Retina (tissue), 1 donor: ENCODE data around the gene ZNF750.

Experiments
- DNase-seq: peaks from one replicate; pipeline ENCODE4 v3.0.0-alpha.2; 2016

ZNF750 gene

DNA sequence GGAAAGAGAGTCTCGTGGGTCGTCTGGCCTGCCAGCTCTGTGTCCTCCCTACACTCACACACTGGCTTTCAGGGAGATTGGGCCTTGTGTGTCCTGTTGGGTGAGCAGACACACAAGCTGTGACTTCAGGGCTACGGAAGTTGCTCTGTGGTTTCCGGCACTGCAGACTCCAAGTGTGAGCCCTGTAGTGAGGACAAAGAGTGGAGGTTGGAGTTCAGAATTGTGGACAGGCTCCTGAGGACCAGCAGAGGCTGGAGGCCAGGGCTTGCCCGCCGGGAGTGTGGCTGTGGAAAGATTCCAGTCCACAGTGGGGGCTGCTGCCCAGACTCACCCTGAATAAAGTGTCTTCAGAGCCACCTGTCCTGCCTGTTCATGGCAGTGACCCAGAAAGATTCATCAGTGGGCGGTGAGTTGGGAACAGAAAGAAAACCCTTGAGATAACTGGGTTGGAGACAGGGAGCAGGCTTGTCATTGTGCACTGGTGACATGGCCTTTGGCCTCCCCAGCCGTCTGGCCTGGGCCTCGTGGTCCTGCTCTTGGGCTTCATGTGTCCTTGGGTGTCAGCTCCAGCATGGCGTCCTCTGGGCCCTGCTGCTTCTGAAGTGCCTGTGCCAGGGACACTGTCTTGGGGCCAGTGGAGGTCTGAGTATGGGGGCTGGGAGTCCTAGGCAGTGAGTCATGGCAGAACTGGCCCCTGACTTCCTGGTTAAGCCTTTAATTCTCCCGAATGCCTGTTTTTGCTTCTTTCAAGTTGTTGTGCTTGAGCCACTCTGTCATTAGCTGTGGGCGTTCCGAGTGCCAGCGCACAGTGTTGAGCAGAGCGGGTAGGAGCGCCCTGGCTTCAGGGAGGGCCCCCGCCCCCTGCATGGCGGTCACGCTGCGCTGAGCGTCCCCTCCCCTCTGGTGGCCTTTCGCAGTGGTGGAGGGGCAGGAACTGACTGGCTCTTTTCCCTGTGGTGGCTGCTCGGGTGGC lies 19.9 kb upstream of the ZNF750 start:
- DNase-seq, result peak; percentile 65

- DNase-seq, result no peak
Measured at GRCh38 chr17:82858376-82859126, 18.7 kb upstream of the ZNF750 start.

DNA sequence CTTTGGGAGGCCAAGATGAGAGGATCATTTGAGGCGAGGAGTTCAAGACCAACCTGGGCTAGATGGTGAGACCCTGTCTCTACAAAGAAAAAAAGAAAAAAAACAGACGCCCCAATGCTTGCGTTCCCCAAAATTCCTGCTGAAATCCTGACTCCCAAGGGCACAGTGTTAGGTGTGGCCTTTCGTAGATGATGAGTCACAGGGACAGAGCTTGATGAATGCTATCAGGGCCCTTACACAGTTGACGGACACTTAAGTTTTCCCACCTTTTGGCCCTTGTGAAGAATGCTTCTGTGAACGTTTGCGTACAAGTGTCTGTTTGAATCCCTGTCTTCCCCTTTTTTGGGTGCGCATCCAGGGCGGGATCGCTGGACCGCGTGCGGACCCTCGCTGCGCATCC lies 16.5 kb upstream of the ZNF750 start:
- no peak for DNase-seq

DNA sequence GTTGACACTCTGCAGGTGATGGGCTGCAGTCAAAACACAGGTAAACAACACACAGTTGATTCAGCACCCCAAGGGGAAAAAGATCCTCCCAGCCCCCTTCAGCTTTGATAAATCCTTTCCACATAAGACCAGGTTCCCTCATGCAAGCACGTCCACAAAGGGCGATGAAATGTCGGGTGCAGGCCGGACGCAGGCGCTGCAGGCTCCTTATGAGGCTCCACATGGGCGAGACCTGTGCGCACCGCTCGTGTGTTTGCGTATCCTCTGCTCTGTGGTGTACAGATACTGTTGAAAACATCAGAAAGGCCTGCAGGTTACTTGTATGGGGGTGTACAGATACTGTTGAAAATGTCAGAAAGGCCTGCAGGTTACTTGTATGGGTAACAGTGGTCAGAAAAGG lies 14.4 kb upstream of the ZNF750 start:
- DNase-seq, result no peak

DNA sequence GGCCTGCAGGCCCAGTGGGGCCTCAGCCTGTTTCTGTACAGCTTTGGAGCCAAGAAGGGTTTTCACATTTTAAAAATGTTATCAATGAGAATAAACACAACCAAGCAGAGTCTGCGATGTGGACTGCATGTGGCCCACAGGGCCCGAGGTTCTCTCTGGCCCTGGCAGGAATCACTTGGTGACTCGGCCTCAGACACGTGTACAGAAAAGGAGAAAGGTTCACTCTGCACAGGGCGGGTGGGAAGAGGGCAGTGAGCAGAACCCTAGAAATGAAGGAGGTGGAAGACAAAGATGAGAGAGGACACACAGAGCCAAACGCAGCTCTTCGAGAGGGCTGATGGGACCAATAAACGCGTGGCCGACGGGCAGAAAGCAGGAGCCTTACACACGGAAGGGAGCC lies 11.6 kb upstream of the ZNF750 start:
- DNase-seq, result no peak

- DNase-seq, result no peak
Measured at GRCh38 chr17:82849076-82849945, 9.5 kb upstream of the ZNF750 start.

- DNase-seq, result no peak
Measured at GRCh38 chr17:82848022-82848592, 8.3 kb upstream of the ZNF750 start.

DNA sequence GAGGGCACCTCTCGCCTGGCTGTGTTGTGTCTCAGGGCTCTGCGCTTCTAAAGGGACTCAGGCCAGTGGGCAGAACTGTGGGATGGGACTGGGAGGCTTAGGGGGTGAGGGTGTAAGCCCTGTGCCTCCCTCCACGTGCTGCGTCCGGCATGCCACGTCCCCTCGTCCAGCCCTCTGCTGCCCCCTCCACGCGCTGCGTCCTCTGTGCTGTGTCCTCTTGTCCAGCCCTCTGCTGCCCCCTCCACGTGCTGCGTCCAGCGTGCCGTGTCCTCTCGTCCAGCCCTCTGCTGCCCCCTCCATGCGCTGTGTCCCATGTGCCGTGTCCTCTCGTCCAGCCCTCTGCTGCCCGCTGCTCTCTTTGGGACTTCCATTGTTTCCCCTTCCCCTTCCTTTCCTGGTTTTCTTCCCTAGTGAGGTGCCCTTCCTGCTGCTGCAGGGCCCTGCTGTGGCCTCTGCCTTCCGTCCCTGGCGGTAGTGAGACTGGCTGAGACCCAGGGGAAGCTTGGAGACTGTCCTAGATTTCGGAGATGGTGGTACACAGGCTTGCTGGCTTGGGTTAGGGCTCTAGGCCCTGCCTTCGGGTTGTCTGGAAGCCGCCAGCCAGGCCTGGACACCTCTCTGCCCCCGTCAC lies 6.4 kb upstream of the ZNF750 start:
- DNase-seq, result no peak

GRCh38 chr17:82845163-82845807 lies 5.5 kb upstream of the ZNF750 start:
- DNase-seq, result no peak

GRCh38 chr17:82844796-82845162 lies 5.0 kb upstream of the ZNF750 start:
- no peak for DNase-seq

- no peak for DNase-seq
Measured at GRCh38 chr17:82843904-82844680, 4.3 kb upstream of the ZNF750 start.

DNA sequence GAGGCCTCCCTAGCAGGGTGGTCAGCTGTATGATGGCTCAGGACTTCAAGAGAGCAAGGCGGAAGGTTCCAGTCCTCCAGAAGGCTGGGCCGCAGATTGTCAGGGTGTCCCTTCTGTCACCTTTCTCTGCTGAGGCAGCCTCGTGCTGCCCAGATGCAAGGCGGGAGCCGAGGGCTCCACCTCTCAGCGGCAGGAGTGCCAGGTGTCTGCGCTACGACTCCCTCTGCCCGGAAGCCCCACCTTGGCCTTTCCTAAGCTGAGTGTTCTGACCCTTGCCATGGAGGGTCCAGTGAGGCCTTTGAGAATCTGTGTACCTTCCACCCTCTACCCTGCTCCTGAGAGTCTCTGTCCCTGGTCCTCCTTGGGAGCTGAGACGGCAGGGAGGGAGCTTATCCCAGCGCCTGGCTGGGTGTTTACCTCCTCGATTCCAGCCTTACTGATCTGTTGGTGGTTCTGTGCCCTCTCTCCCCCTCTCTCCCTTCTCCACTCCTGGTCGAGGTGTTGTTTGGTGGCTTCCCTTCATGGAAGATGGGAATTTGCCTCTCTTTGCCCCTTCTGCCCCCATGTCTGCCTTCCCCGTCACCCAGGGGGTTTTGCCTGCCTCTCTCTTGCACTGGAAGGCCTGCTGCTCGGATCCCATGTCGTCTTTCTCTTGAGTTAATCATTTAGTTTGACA lies 2.2 kb upstream of the ZNF750 start:
- DNase-seq, result no peak

DNA sequence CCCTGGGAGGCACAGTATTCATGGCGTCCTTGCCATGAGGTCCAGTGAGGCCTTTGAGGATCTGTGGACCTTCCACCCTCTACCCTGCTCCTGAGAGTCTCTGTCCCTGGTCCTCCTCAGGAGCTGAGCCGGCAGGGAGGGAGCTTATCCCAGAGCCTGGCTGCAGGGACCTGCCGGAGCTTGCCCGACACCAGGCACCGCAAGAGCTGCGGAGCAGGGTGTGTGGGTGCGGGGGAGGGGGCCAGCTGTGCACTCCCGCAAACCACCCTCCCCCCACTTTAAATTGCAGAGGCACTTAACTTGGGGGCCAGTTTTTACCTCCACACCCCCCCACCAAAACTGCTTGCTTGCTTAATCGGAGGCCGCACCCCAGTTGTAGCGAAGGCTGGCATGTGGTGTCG lies 609 bp upstream of the ZNF750 start:
- no peak for DNase-seq

DNA sequence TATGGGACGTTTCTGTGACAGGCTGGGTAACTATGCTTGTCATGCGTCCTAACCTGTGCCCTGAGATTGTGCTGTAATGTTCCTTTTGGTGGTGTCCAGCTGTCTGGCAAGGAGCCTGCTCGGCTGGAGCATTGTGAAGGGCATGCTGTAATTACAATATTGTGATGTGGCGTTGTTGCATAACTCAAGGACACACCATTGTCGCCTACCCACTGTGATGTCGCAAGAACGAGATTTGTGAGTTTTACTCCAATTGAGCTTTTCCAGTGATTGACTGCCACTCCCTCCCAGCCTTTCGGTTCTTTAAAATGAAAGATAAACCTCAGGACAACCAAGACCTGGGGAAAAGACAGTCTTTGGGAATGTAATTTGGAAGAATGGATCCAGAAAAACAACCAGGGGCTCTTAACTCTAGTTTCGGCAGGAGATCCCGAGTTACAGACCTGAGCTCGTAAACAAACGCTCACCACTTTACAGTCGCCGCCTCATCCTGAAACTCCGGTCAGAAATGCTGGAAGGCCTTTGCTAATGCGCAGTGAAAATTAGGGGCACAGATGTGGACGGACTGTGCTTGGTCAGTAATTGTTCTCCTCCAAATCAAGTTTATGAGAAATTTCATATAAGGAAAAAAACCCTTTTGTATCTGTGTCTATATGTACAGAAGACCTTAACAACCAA lies 1.3 kb downstream of the ZNF750 start:
- DNase-seq, result no peak

- no peak for DNase-seq
Measured at GRCh38 chr17:82837586-82838320, 2.1 kb downstream of the ZNF750 start.

DNA sequence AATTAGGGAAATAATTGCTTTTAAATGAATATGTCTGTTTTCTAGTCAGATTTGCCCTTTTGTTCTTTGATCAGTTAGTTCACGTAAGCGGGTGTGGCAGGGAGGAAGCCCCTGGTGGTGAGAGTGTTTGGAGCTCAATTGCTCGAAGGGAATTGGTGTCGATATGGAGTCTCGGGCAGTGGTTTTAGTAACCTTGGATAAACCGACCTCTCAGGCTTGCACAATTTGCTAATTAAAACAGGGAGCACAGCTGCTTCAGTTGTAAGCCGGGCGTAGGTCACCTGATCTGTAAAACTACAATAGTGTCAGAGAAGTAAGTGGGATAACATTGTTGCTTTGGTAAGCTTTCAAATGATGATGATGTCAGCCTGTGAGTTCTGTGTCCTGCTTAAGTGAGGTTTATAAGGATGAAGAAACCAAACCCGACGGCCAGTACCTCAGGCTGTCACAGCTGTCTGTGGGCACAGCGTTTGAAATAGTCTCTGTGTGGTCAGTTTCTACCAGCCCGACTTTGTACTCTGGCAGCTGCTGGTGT lies 2.9 kb downstream of the ZNF750 start:
- DNase-seq, result peak; percentile 51

DNA sequence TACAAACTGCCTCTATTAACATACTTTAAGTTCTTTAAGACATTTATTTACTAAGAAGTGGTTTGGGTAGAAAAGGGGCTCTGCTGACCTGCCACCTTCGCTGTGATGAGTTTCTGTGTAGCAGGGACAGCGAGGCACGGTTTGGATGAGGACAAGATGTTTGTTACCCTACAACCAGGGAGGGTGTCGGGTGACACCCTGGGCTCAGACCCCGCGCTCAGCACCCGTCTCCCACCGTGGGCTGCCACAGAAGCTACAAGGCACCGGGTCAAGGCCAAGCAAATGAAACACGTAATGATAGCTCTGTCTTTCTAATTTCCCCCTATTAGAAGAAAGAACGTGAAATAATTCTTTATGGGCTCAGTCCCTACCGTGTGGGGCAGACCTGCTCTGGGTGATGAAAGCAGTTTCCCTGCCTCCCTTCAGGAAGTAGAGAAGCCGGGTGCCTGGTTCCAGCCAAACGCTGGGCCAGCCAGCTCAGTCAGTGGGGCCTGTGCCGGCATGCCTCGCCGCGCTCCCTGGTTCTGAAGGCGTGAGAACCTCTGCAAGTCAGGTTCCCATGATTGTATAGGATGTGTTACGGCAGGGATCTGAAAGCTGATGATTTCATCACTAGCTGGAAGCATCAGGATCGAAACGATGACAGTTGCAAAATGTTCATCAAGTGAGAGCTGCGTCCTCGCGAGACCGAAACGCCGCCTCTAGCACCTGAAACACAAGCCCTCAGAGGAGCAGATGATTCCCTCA lies 3.9 kb downstream of the ZNF750 start:
- no peak for DNase-seq

DNA sequence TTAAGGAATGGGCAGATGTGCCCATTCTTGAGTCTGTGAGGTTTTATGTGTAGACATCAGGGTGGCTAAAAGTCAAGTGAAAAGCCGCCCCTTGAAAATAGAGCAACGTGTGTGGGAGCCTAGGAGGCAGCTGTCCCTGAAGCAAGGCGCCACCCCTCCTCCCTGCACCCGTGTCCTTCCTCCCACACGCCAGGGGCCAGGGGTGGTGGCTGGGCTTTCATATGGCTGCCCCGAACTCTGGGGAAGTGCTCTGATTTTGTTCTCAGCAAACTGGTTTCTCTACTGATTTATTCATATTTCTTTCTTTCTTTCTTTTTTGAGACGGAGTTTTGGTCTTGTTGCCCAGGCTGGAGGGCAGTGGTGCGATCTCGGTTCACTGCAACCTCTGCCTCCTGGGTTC lies 4.7 kb downstream of the ZNF750 start:
- DNase-seq, result no peak
